GM21717 (cell line): ENCODE results near the gene CFAP69.

Experiments used
- ATAC-seq: cut with Tn5 transposase; IDR thresholded peaks from one replicate; pipeline ENCODE4 v1.9.1; 2021; ENCODE audit warnings: mild to moderate bottlenecking, moderate library complexity; ENCODE audit not compliant: unreplicated experiment

CFAP69 gene

GRCh38 chr7:90244909-90245851 is at the start of gene CFAP69:
Gene CFAP69, plus strand, starts transcription at chr7:90245174. Its CDS starts 251 bp downstream, at chr7:90245425.
- ATAC-seq = peak; percentile 89

GRCh38 chr7:90201500-90202195 is 43.3 kb upstream of the CFAP69 start:
- no peak for ATAC-seq

- ATAC-seq = no peak
Observed at GRCh38 chr7:90207956-90208355, 37.0 kb upstream of the CFAP69 start.

GRCh38 chr7:90209776-90210175 is 35.2 kb upstream of the CFAP69 start:
- ATAC-seq = no peak

- no peak for ATAC-seq
Observed at GRCh38 chr7:90210475-90210874, 34.5 kb upstream of the CFAP69 start.

- ATAC-seq = no peak
Observed at GRCh38 chr7:90210981-90211380, 34.0 kb upstream of the CFAP69 start.

- no peak for ATAC-seq
Observed at GRCh38 chr7:90211391-90212148, 33.4 kb upstream of the CFAP69 start, which contains the start of gene STEAP2. Gene STEAP2, plus strand, starts transcription at chr7:90211740. Its CDS starts 13,343 bp downstream, at chr7:90225083.

GRCh38 chr7:90212149-90212495 is 32.9 kb upstream of the CFAP69 start:
- no peak for ATAC-seq

GRCh38 chr7:90213521-90213920 is 31.5 kb upstream of the CFAP69 start:
- no peak for ATAC-seq

GRCh38 chr7:90216080-90216674 is 28.8 kb upstream of the CFAP69 start:
- no peak for ATAC-seq

- no peak for ATAC-seq
Observed at GRCh38 chr7:90216771-90217170, 28.2 kb upstream of the CFAP69 start.

- no peak for ATAC-seq
Observed at GRCh38 chr7:90222390-90222789, 22.6 kb upstream of the CFAP69 start.

GRCh38 chr7:90222811-90223725 is 21.9 kb upstream of the CFAP69 start:
- no peak for ATAC-seq

GRCh38 chr7:90224195-90224594 is 20.8 kb upstream of the CFAP69 start:
- no peak for ATAC-seq

GRCh38 chr7:90225181-90225580 is 19.8 kb upstream of the CFAP69 start:
- ATAC-seq = no peak

- ATAC-seq = no peak
Observed at GRCh38 chr7:90225601-90226000, 19.4 kb upstream of the CFAP69 start.

GRCh38 chr7:90227259-90227658 is 17.7 kb upstream of the CFAP69 start:
- no peak for ATAC-seq

- no peak for ATAC-seq
Observed at GRCh38 chr7:90229682-90230081, 15.3 kb upstream of the CFAP69 start.

- no peak for ATAC-seq
Observed at GRCh38 chr7:90230834-90231233, 14.1 kb upstream of the CFAP69 start.

- no peak for ATAC-seq
Observed at GRCh38 chr7:90231304-90231703, 13.7 kb upstream of the CFAP69 start.
